H9 (cell line): ENCODE data around the gene NAT16. TPM values are rescaled to one million over a fixed set of nuclear protein-coding genes. Genes with fewer than 3 reads are reported as not detected.

Source experiments
- DNase-seq: peaks from one replicate; pipeline ENCODE4 v3.0.0-alpha.2; 2017
- H2AFZ ChIP-seq: one replicate; pipeline ENCODE4 v1.6.1; 2013; ENCODE audit warnings: mild to moderate bottlenecking, low read length, control low read depth, moderate library complexity
- H2AK5ac ChIP-seq: 2 replicates; pipeline ENCODE4 v1.6.1; 2013; ENCODE audit warnings: low read length, control low read depth, mixed read lengths; ENCODE audit not compliant: insufficient read length
- H2BK120ac ChIP-seq: one replicate; pipeline ENCODE4 v1.6.1; 2013; ENCODE audit warnings: low read depth, mild to moderate bottlenecking, low read length, control low read depth, inconsistent platforms; ENCODE audit not compliant: poor library complexity, severe bottlenecking
- H2BK12ac ChIP-seq: 2 replicates; pipeline ENCODE4 v1.6.1; 2013; ENCODE audit warnings: low read length, control low read depth, mixed read lengths, low read depth; ENCODE audit not compliant: insufficient read length
- H2BK15ac ChIP-seq: 2 replicates; pipeline ENCODE4 v1.6.1; 2013; ENCODE audit warnings: low read depth, low read length, control low read depth
- H2BK20ac ChIP-seq: one replicate; pipeline ENCODE4 v1.6.1; 2013; ENCODE audit warnings: low read depth, mild to moderate bottlenecking, low read length, control low read depth, inconsistent platforms; ENCODE audit not compliant: poor library complexity, severe bottlenecking
- H2BK5ac ChIP-seq: 2 replicates; pipeline ENCODE4 v1.6.1; 2013; ENCODE audit warnings: low read length, control low read depth, mixed read lengths; ENCODE audit not compliant: insufficient read length
- H3K14ac ChIP-seq: 2 replicates; pipeline ENCODE4 v1.6.1; 2013; ENCODE audit warnings: low read length, control low read depth; ENCODE audit not compliant: insufficient read depth
- H3K18ac ChIP-seq: 2 replicates; pipeline ENCODE4 v1.6.1; 2013; ENCODE audit warnings: low read depth, mild to moderate bottlenecking, mixed read lengths, low read length, control low read depth; ENCODE audit not compliant: insufficient read length
- H3K23ac ChIP-seq: 2 replicates; pipeline ENCODE4 v1.6.1; 2013; ENCODE audit warnings: low read length, control low read depth, mixed read lengths, low read depth; ENCODE audit not compliant: insufficient read length
- H3K23me2 ChIP-seq: 2 replicates; pipeline ENCODE4 v1.6.1; 2013; ENCODE audit warnings: low read depth, mild to moderate bottlenecking, mixed read lengths, low read length, control low read depth; ENCODE audit not compliant: insufficient read length, poor library complexity, severe bottlenecking
- H3K27ac ChIP-seq: 2 replicates; pipeline ENCODE4 v1.5.1; 2013; ENCODE audit warnings: low read length, control low read depth, mixed read lengths, low read depth; ENCODE audit not compliant: insufficient read length
- H3K27me3 ChIP-seq: 2 replicates; pipeline ENCODE4 v1.6.1; 2013; ENCODE audit warnings: low read length, control low read depth, inconsistent platforms; ENCODE audit not compliant: insufficient read depth
- H3K4ac ChIP-seq: 2 replicates; pipeline ENCODE4 v1.6.1; 2013; ENCODE audit warnings: low read depth, mild to moderate bottlenecking, control low read depth, inconsistent platforms, low read length, moderate library complexity
- H3K4me1 ChIP-seq: 2 replicates; pipeline ENCODE4 v1.6.1; 2013; ENCODE audit warnings: low read length, control low read depth, inconsistent platforms; ENCODE audit not compliant: insufficient read depth
- H3K4me2 ChIP-seq: 2 replicates; pipeline ENCODE4 v1.6.1; 2013; ENCODE audit warnings: low read length, control low read depth, mixed read lengths; ENCODE audit not compliant: insufficient read length, insufficient read depth
- H3K56ac ChIP-seq: 2 replicates; pipeline ENCODE4 v1.6.1; 2013; ENCODE audit warnings: low read depth, mild to moderate bottlenecking, mixed read lengths, low read length, control low read depth; ENCODE audit not compliant: insufficient read length
- H3K79me1 ChIP-seq: 2 replicates; pipeline ENCODE4 v1.6.1; 2013; ENCODE audit warnings: low read depth, mild to moderate bottlenecking, moderate library complexity, low read length, control low read depth, inconsistent platforms; ENCODE audit not compliant: insufficient read depth, poor library complexity, severe bottlenecking
- H3K79me2 ChIP-seq: 2 replicates; pipeline ENCODE4 v1.6.1; 2013; ENCODE audit warnings: low read length, control low read depth, inconsistent platforms; ENCODE audit not compliant: insufficient read depth
- H3K9ac ChIP-seq: 2 replicates; pipeline ENCODE4 v1.6.1; 2013; ENCODE audit warnings: low read length, control low read depth, mixed read lengths; ENCODE audit not compliant: insufficient read length; ENCODE audit errors: extremely low read depth
- H3K9me3 ChIP-seq: one replicate; pipeline ENCODE4 v1.6.1; 2013; ENCODE audit warnings: low read depth, low read length, inconsistent platforms; ENCODE audit not compliant: control insufficient read depth
- H3T11ph ChIP-seq: one replicate; pipeline ENCODE4 v1.6.1; 2013; ENCODE audit warnings: mild to moderate bottlenecking, low read length, control low read depth, inconsistent platforms
- H4K20me1 ChIP-seq: one replicate; pipeline ENCODE4 v1.6.1; 2013; ENCODE audit not compliant: control insufficient read depth, insufficient read length, insufficient read depth
- H4K5ac ChIP-seq: 2 replicates; pipeline ENCODE4 v1.6.1; 2013; ENCODE audit warnings: low read depth, mild to moderate bottlenecking, mixed read lengths, low read length, control low read depth; ENCODE audit not compliant: insufficient read length
- H4K8ac ChIP-seq: replicated peaks from 2 replicates; pipeline ENCODE4 v1.6.1; 2013; ENCODE audit warnings: low read length, control low read depth, mixed read lengths, low read depth; ENCODE audit not compliant: insufficient read length
- H4K91ac ChIP-seq: 2 replicates; pipeline ENCODE4 v1.6.1; 2013; ENCODE audit warnings: low read depth, mild to moderate bottlenecking, moderate library complexity, mixed read lengths, low read length, control low read depth; ENCODE audit not compliant: insufficient read length
- H3K27ac Mint-ChIP-seq, 3 experiments: 2 replicates in 2 of 3; 3 replicates in 1 of 3; pipeline ENCODE4 v1.8.0; 2020 to 2021; ENCODE audit warnings: mixed read lengths in 3 of 3, mild to moderate bottlenecking in 1 of 3, moderate library complexity in 1 of 3
- H3K27me3 Mint-ChIP-seq: 2 replicates; pipeline ENCODE4 v1.8.0; 2021; ENCODE audit warnings: low read depth, mild to moderate bottlenecking, moderate library complexity, mixed read lengths
- H3K36me3 Mint-ChIP-seq, 3 experiments: 2 replicates in 2 of 3; 3 replicates in 1 of 3; pipeline ENCODE4 v1.8.0; 2020 to 2021; ENCODE audit warnings: low read depth in 3 of 3, mixed read lengths in 3 of 3; ENCODE audit not compliant: insufficient read depth in 1 of 3
- H3K4me1 Mint-ChIP-seq, 2 experiments: 2 replicates each; pipeline ENCODE4 v1.8.0; 2020; ENCODE audit warnings: mixed read lengths in 2 of 2
- H3K4me3 Mint-ChIP-seq, 2 experiments: 2 replicates in 1 of 2; 3 replicates in 1 of 2; pipeline ENCODE4 v1.8.0; 2020 to 2021; ENCODE audit warnings: mild to moderate bottlenecking in 2 of 2, mixed read lengths in 2 of 2, moderate library complexity in 1 of 2
- H3K9me3 Mint-ChIP-seq, 2 experiments: 2 replicates in 1 of 2; 3 replicates in 1 of 2; pipeline ENCODE4 v1.8.0; 2020; ENCODE audit warnings: mild to moderate bottlenecking in 2 of 2, mixed read lengths in 2 of 2, moderate library complexity in 1 of 2
- CTCF ChIP-seq: fragments of 200-600 bp; sonication (generic); conservative IDR thresholded peaks from 3 replicates; pipeline ENCODE4 v1.8.0; 2021; ENCODE audit warnings: antibody characterized with exemption, mild to moderate bottlenecking
- WGBS: extraction: QIAGEN DNeasy Blood & Tissue Kit; methylation state at CpG from one replicate; pipeline ENCODE4 v1.1.7; 2013; ENCODE audit warnings: missing lambda C conversion rate, low lambda C conversion rate, mixed read lengths; ENCODE audit not compliant: insufficient read length; ENCODE audit errors: extremely low coverage; 5-methylcytosine and 5-hydroxymethylcytosine counted together
- total RNA-seq: library from RNA; stranded (reverse); gene quantifications from 2 replicates; pipeline ENCODE4 v1.2.1, GENCODE V29; 2021

The NAT16 gene
- total RNA-seq, 1 experiment from 2014 or later, result 0.50 TPM

GRCh38 chr7:101177644-101178043, 2.4 kb downstream of the NAT16 start:
- no peak overlapping the region for H3K27ac ChIP-seq
- H3K27me3 Mint-ChIP-seq, result peaks cover 96% of the 10 kb centered on the region
- no peak overlapping the region for H2BK20ac ChIP-seq
- no peak overlapping the region for H2BK120ac ChIP-seq
- no peaks in the 10 kb centered on the region for H3K9me3 ChIP-seq
- H2BK15ac ChIP-seq, result no peak overlapping the region
- H2BK5ac ChIP-seq, result no peak overlapping the region
- no CpG with 5 or more reads among the region's 2 CpGs for WGBS
- H4K20me1 ChIP-seq, result no peaks in the 10 kb centered on the region
- no peak overlapping the region for H2AK5ac ChIP-seq
- no peak overlapping the region for H3T11ph ChIP-seq
- H3K9ac ChIP-seq, result no peak overlapping the region
- no peak overlapping the region for H3K27ac Mint-ChIP-seq
- no peak overlapping the region for H3K4me2 ChIP-seq
- H2BK12ac ChIP-seq, result no peak overlapping the region
- H3K4me1 ChIP-seq, result no peaks in the 10 kb centered on the region; the same call in 1 of the 2 replicates
- H3K23me2 ChIP-seq, result peaks cover 27% of the 10 kb centered on the region
- H4K91ac ChIP-seq, result no peak overlapping the region
- no peaks in the 10 kb centered on the region for H3K79me2 ChIP-seq
- no peak overlapping the region for H4K8ac ChIP-seq
- no peaks in the 10 kb centered on the region for H3K79me1 ChIP-seq
- H3K4me1 Mint-ChIP-seq, result peaks cover 22 to 31% of the 10 kb centered on the region in 2 experiments
- no peak overlapping the region for H3K14ac ChIP-seq
- H3K36me3 Mint-ChIP-seq, result no peaks in the 10 kb centered on the region
- no peak overlapping the region for H3K23ac ChIP-seq
- H2AFZ ChIP-seq, result no peak overlapping the region
- DNase-seq, result no peak
- no peak overlapping the region for H3K4me3 Mint-ChIP-seq
- no peak overlapping the region for H3K18ac ChIP-seq
- peaks cover 41% of the 10 kb centered on the region; the same call in 1 of the 2 replicates for H3K27me3 ChIP-seq
- no peak for TF ChIP-seq CTCF
- no peak overlapping the region for H3K4ac ChIP-seq
- H3K9me3 Mint-ChIP-seq, result peaks cover 0 to 2% of the 10 kb centered on the region in 2 experiments; a peak in 2 of 5 replicates
- H4K5ac ChIP-seq, result no peak overlapping the region
- H3K56ac ChIP-seq, result no peak overlapping the region
